Peyer's patch (tissue), 4 donors: Measurements from ENCODE around the gene ABCC5.

Experiments
- POLR2A ChIP-seq, 2 donors: fragments of 450-650 bp; IDR thresholded peaks; one replicate each; pipeline ENCODE4 v1.5.1; 2017; ENCODE audit warnings: antibody characterized with exemption in 2 of 2, mild to moderate bottlenecking in 2 of 2, moderate library complexity in 2 of 2
- TF ChIP-seq, protein P1 (sequence below), 6 experiments: fragments of 450-650 bp in 4 of 6; fragments of 200-600 bp in 2 of 6; sonication (generic) in 1 of 6; IDR thresholded peaks; one replicate each; pipeline ENCODE4 v1.5.1; 2017 to 2019; ENCODE audit warnings: antibody characterized with exemption in 6 of 6, mild to moderate bottlenecking in 3 of 6, moderate library complexity in 1 of 6

DNA sequence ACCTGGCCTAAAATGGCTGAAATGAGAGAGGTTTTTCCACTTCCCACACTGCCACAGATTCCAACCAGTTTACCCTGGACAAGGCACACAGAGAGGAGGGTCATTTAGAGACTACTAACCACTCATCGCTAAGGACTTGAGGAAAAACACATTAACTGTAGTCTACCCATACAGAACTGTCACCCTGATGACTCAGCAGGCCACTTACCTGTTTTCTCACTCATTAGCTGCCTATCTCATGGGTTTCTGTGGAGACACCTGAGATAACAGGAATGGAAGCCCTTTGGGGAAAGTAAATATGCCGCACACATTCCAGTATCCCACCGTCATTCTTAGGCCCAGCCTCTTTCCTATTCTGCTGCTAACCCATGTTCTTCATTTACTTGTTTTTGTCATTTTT lies 50.0 kb downstream of the ABCC5 start:
- TF ChIP-seq, protein P1, sequence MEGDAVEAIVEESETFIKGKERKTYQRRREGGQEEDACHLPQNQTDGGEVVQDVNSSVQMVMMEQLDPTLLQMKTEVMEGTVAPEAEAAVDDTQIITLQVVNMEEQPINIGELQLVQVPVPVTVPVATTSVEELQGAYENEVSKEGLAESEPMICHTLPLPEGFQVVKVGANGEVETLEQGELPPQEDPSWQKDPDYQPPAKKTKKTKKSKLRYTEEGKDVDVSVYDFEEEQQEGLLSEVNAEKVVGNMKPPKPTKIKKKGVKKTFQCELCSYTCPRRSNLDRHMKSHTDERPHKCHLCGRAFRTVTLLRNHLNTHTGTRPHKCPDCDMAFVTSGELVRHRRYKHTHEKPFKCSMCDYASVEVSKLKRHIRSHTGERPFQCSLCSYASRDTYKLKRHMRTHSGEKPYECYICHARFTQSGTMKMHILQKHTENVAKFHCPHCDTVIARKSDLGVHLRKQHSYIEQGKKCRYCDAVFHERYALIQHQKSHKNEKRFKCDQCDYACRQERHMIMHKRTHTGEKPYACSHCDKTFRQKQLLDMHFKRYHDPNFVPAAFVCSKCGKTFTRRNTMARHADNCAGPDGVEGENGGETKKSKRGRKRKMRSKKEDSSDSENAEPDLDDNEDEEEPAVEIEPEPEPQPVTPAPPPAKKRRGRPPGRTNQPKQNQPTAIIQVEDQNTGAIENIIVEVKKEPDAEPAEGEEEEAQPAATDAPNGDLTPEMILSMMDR (IDR thresholded peaks at IDR 0.05), result no peak
- no peak for TF ChIP-seq POLR2A (IDR thresholded peaks at IDR 0.05)
